RWPE2 (cell line): ENCODE data around the gene GPR150.

Experiments used
- ATAC-seq: fragments of 200-7000 bp; cut with Tn5 transposase; 3 replicates; pipeline ENCODE4 v1.9.1; 2021; ENCODE audit warnings: low read depth
- DNase-seq: peaks from one replicate; pipeline ENCODE4 v3.0.0-alpha.2; 2020; ENCODE audit warnings: low spot score
- H3K27ac ChIP-seq: fragments of 450-650 bp; 2 replicates; pipeline ENCODE4 v1.5.1; 2017; ENCODE audit warnings: mild to moderate bottlenecking; ENCODE audit not compliant: poor library complexity, severe bottlenecking
- H3K27me3 ChIP-seq: fragments of 250-450 bp; sonication (Bioruptor Pico); 2 replicates; pipeline ENCODE4 v1.5.1; 2021; ENCODE audit warnings: mild to moderate bottlenecking, moderate library complexity; ENCODE audit not compliant: insufficient read depth, poor library complexity, severe bottlenecking
- H3K36me3 ChIP-seq: fragments of 250-450 bp; sonication (Bioruptor Pico); 2 replicates; pipeline ENCODE4 v1.5.1; 2020; ENCODE audit warnings: low read depth, mild to moderate bottlenecking, moderate library complexity
- H3K4me1 ChIP-seq: fragments of 250-450 bp; sonication (Bioruptor Pico); 2 replicates; pipeline ENCODE4 v1.5.1; 2021; ENCODE audit warnings: mild to moderate bottlenecking, moderate library complexity; ENCODE audit not compliant: insufficient read depth, poor library complexity, severe bottlenecking
- H3K4me3 ChIP-seq: fragments of 250-450 bp; sonication (Bioruptor Pico); 2 replicates; pipeline ENCODE4 v1.5.1; 2021; ENCODE audit warnings: mild to moderate bottlenecking, moderate library complexity; ENCODE audit not compliant: severe bottlenecking
- H3K9me3 ChIP-seq: fragments of 250-450 bp; sonication (Bioruptor Pico); 2 replicates; pipeline ENCODE4 v1.5.1; 2021; ENCODE audit warnings: mild to moderate bottlenecking, moderate library complexity; ENCODE audit not compliant: severe bottlenecking
- CTCF ChIP-seq: fragments of 450-650 bp; IDR thresholded peaks from one replicate; pipeline ENCODE4 v1.5.1; 2017; ENCODE audit warnings: mild to moderate bottlenecking, moderate library complexity; ENCODE audit not compliant: poor library complexity, severe bottlenecking

The GPR150 gene

GRCh38 chr5:95669985-95670384 lies 50.1 kb downstream of the GPR150 start:
- H3K27ac ChIP-seq: no peak overlapping the region

GRCh38 chr5:95670568-95670967 lies 50.7 kb downstream of the GPR150 start:
- Histone ChIP-seq H3K27ac (no peak overlapping the region), H3K9me3 (no peaks in the 10 kb centered on the region), H3K36me3 (no peaks in the 10 kb centered on the region), H3K27me3 (no peaks in the 10 kb centered on the region), H3K4me3 (no peak overlapping the region), H3K4me1 (peaks cover 8% of the 10 kb centered on the region)
- TF ChIP-seq CTCF: no peak
- no peak for ATAC-seq
- no peak for DNase-seq

More at GRCh38 chr5:95669985-95670384, 50.1 kb downstream of the GPR150 start:
- Histone ChIP-seq H3K4me3 (no peak overlapping the region), H3K9me3 (no peaks in the 10 kb centered on the region), H3K4me1 (peaks cover 8% of the 10 kb centered on the region), H3K36me3 (no peaks in the 10 kb centered on the region), H3K27me3 (no peaks in the 10 kb centered on the region)
- no peak for DNase-seq
- TF ChIP-seq CTCF: no peak
- ATAC-seq: no peak
